HFFc6 (cell line): ENCODE data around the gene LCLAT1. TPM values are rescaled to one million over a fixed set of nuclear protein-coding genes. Genes with fewer than 3 reads are reported as not detected.

Source experiments
- DNase-seq: peaks from one replicate; pipeline ENCODE4 v3.0.0-alpha.2; 2018
- H3K27ac Mint-ChIP-seq: 2 replicates; pipeline ENCODE4 v1.8.0; 2020; ENCODE audit warnings: mild to moderate bottlenecking, mixed read lengths
- H3K27me3 Mint-ChIP-seq: 2 replicates; pipeline ENCODE4 v1.8.0; 2021; ENCODE audit warnings: mild to moderate bottlenecking, moderate library complexity, mixed read lengths; ENCODE audit not compliant: insufficient read depth
- H3K36me3 Mint-ChIP-seq: 2 replicates; pipeline ENCODE4 v1.8.0; 2021; ENCODE audit warnings: low read depth, mixed read lengths
- H3K4me1 Mint-ChIP-seq: 2 replicates; pipeline ENCODE4 v1.8.0; 2020; ENCODE audit warnings: low read depth, mixed read lengths
- H3K4me3 Mint-ChIP-seq: 2 replicates; pipeline ENCODE4 v1.8.0; 2020; ENCODE audit warnings: mild to moderate bottlenecking, moderate library complexity, mixed read lengths
- H3K9me3 Mint-ChIP-seq: 2 replicates; pipeline ENCODE4 v1.8.0; 2020; ENCODE audit warnings: mild to moderate bottlenecking, mixed read lengths
- CTCF ChIP-seq: fragments of 200-600 bp; sonication (generic); IDR thresholded peaks from 2 replicates; pipeline ENCODE4 v1.5.0; 2021; ENCODE audit warnings: antibody characterized with exemption, mild to moderate bottlenecking
- total RNA-seq, 6 experiments: library from RNA; stranded (reverse); fragmentation: NEBNext Ultra II Directional; extraction: Animal tissue kit (Norgen Biotek cat#: 25700); gene quantifications; 2 replicates in 1 of 6; 3 replicates in 5 of 6; pipeline ENCODE4 v1.2.3, GENCODE V29; 2021

The LCLAT1 gene
- total RNA-seq, 6 experiments from 2014 or later: 21.0 to 27.0 (median 23.0) TPM

- no peaks in the 10 kb centered on the region for H3K36me3 Mint-ChIP-seq
- no peak for TF ChIP-seq CTCF
- no peaks in the 10 kb centered on the region for H3K9me3 Mint-ChIP-seq
- H3K27ac Mint-ChIP-seq: no peak overlapping the region
- H3K4me1 Mint-ChIP-seq: peaks cover 19% of the 10 kb centered on the region
- H3K4me3 Mint-ChIP-seq: no peak overlapping the region
- DNase-seq: no peak
- peaks cover 2% of the 10 kb centered on the region; the same call in 1 of the 2 replicates for H3K27me3 Mint-ChIP-seq
Observed at GRCh38 chr2:30647752-30648457, 200.9 kb downstream of the LCLAT1 start.

- H3K4me3 Mint-ChIP-seq: no peak overlapping the region
- peaks cover 2% of the 10 kb centered on the region; the same call in 1 of the 2 replicates for H3K27me3 Mint-ChIP-seq
- peaks cover 19% of the 10 kb centered on the region for H3K4me1 Mint-ChIP-seq
- no peak for TF ChIP-seq CTCF
- H3K36me3 Mint-ChIP-seq: no peaks in the 10 kb centered on the region
- H3K27ac Mint-ChIP-seq: no peak overlapping the region
- DNase-seq: no peak
- H3K9me3 Mint-ChIP-seq: no peaks in the 10 kb centered on the region
Observed at GRCh38 chr2:30649278-30649677, 202.2 kb downstream of the LCLAT1 start.

- Mint-ChIP-seq H3K4me3 (no peak overlapping the region), H3K36me3 (no peaks in the 10 kb centered on the region), H3K9me3 (no peaks in the 10 kb centered on the region), H3K4me1 (peaks cover 19% of the 10 kb centered on the region), H3K27me3 (peaks cover 2% of the 10 kb centered on the region; the same call in 1 of the 2 replicates), H3K27ac (no peak overlapping the region)
- no peak for TF ChIP-seq CTCF
- no peak for DNase-seq
Observed at GRCh38 chr2:30649828-30650227, 202.8 kb downstream of the LCLAT1 start.

- no peak for DNase-seq
- TF ChIP-seq CTCF: no peak
- H3K4me1 Mint-ChIP-seq: peaks cover 41% of the 10 kb centered on the region
- no peak overlapping the region for H3K4me3 Mint-ChIP-seq
- no peaks in the 10 kb centered on the region for H3K9me3 Mint-ChIP-seq
- H3K36me3 Mint-ChIP-seq: no peaks in the 10 kb centered on the region
- H3K27me3 Mint-ChIP-seq: peaks cover 2% of the 10 kb centered on the region; the same call in 1 of the 2 replicates
- H3K27ac Mint-ChIP-seq: no peak overlapping the region
Observed at GRCh38 chr2:30652271-30652915, 205.3 kb downstream of the LCLAT1 start.

- peaks cover 45% of the 10 kb centered on the region for H3K4me1 Mint-ChIP-seq
- TF ChIP-seq CTCF: no peak
- H3K4me3 Mint-ChIP-seq: no peak overlapping the region
- peak; percentile 30 for DNase-seq
- H3K36me3 Mint-ChIP-seq: no peaks in the 10 kb centered on the region
- no peaks in the 10 kb centered on the region for H3K9me3 Mint-ChIP-seq
- H3K27ac Mint-ChIP-seq: no peak overlapping the region
- H3K27me3 Mint-ChIP-seq: peaks cover 2% of the 10 kb centered on the region; the same call in 1 of the 2 replicates
Observed at GRCh38 chr2:30653847-30654246, 206.8 kb downstream of the LCLAT1 start.
